Measurements from ENCODE around the gene LNX2. TPM values are rescaled to one million over a fixed set of nuclear protein-coding genes. Genes with fewer than 3 reads are reported as not detected.

Gene LNX2
- polyA plus RNA-seq, 1 experiment, result 4.6 TPM

DNA sequence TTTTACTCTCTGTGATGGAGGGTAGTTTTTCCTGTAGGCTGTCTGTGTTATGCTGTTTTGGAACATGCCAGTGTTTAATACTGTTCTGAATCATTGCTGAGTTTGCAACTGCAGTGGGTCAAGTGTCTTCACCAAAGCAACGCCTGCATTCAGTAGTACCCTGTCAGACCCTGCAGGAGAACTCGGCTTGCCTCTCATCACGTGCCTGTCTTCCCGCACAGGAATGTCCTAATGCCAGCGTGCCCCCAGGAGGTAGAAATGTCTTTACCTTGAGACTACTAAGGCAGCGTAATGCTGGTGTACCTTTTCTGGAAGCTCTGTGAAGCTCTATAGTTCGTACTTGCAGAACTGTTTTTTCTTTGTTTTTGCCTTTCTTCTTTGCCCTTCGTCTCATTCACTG lies 43.6 kb upstream of the LNX2 start:
- no peaks in the 10 kb centered on the region for H3K27me3 ChIP-seq (ENCODE audit: control insufficient read depth, insufficient read depth, low read length)
- ChIA-PET POLR2A (no interaction called here), CTCF (no interaction called here)
- H3K4me3 ChIP-seq (ENCODE audit: low read depth, low read length), result no peak overlapping the region
- DNase-seq (ENCODE audit: low read depth), result no peak
- TF ChIP-seq, protein P1, sequence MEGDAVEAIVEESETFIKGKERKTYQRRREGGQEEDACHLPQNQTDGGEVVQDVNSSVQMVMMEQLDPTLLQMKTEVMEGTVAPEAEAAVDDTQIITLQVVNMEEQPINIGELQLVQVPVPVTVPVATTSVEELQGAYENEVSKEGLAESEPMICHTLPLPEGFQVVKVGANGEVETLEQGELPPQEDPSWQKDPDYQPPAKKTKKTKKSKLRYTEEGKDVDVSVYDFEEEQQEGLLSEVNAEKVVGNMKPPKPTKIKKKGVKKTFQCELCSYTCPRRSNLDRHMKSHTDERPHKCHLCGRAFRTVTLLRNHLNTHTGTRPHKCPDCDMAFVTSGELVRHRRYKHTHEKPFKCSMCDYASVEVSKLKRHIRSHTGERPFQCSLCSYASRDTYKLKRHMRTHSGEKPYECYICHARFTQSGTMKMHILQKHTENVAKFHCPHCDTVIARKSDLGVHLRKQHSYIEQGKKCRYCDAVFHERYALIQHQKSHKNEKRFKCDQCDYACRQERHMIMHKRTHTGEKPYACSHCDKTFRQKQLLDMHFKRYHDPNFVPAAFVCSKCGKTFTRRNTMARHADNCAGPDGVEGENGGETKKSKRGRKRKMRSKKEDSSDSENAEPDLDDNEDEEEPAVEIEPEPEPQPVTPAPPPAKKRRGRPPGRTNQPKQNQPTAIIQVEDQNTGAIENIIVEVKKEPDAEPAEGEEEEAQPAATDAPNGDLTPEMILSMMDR (IDR thresholded peaks at IDR 0.05; ENCODE audit: insufficient read depth, low read depth, low read length), result no peak
- H3K36me3 ChIP-seq (ENCODE audit: control insufficient read depth, insufficient read depth, low read length), result peaks cover 3% of the 10 kb centered on the region

DNA sequence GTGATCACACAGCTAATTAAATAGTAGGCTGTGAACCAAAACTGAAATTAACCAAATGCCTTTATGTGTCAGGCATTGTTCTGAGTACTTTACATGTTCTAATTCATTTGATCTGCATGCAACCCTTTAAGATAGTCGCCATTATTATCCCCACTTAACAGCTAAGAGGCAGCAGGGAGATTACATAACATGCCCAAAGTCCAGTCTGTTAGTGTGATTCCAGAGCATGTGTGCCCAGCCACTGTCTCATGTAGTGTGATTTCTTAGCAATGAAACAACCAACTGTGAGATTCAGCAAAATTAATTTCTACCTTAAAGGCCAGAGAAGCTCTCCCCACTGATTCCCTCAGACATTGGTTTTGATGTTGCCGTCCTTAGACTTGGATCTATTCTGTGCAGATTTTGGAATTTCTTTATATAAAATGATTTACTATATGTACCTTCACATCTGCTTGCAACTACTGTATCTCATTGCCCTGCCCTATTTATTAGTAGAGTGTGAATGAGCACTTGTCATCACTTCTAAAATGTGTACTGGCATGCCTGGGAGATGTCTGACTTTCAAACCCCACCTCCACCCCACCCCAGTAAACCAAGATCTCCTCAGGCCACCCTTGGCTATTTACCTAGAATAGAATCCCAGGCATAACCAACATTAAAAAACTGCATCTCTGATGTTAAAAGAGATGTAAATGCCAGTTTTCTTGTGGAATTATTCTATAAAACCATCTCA lies 42.6 kb upstream of the LNX2 start:
- CTCF ChIA-PET, result interaction anchor here (2.0 kb wide), 1 partner anchor 130 kb away, joined by 4 read pairs; no protein-coding TSS in a partner anchor
- DNase-seq (ENCODE audit: low read depth), result no peak
- Histone ChIP-seq H3K27me3 (ENCODE audit: control insufficient read depth, insufficient read depth, low read length) (no peaks in the 10 kb centered on the region), H3K4me3 (ENCODE audit: low read depth, low read length) (no peak overlapping the region), H3K36me3 (ENCODE audit: control insufficient read depth, insufficient read depth, low read length) (peaks cover 3% of the 10 kb centered on the region)
- TF ChIP-seq, protein P1 (IDR thresholded peaks at IDR 0.05; ENCODE audit: insufficient read depth, low read depth, low read length), result no peak
- POLR2A ChIA-PET, result no interaction called here

DNA sequence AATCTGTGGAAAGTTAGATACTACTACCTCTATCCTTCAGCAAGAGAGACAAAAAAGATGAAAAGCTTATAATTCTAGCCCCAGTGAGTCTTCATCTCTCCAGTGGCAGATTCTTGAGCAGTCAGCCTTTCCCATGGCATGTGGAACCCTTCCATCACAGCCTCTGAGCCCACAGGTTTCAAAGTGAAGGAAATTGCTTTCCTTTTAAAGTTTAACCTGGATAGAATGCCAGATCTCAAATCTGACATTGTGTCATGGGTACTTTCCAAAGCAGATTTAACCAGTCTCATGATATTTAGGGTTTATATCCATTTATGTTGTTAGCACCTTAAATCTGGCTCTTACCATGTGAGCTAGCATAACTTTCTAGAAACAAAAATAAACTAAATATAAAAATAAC lies 40.7 kb upstream of the LNX2 start:
- H3K36me3 ChIP-seq (ENCODE audit: control insufficient read depth, insufficient read depth, low read length), result peaks cover 2% of the 10 kb centered on the region; the same call in 1 of the 2 replicates
- DNase-seq (ENCODE audit: low read depth), result no peak
- CTCF ChIA-PET, result interaction anchor here (1.2 to 2.0 kb wide), 3 partner anchors 17 to 128 kb away, joined by 3 to 4 read pairs (median 3); partner anchors contain the start of gene LNX2
- TF ChIP-seq, protein P1 (IDR thresholded peaks at IDR 0.05; ENCODE audit: insufficient read depth, low read depth, low read length), result no peak
- H3K4me3 ChIP-seq (ENCODE audit: low read depth, low read length), result no peak overlapping the region
- no peaks in the 10 kb centered on the region for H3K27me3 ChIP-seq (ENCODE audit: control insufficient read depth, insufficient read depth, low read length)
- POLR2A ChIA-PET, result no interaction called here

DNA sequence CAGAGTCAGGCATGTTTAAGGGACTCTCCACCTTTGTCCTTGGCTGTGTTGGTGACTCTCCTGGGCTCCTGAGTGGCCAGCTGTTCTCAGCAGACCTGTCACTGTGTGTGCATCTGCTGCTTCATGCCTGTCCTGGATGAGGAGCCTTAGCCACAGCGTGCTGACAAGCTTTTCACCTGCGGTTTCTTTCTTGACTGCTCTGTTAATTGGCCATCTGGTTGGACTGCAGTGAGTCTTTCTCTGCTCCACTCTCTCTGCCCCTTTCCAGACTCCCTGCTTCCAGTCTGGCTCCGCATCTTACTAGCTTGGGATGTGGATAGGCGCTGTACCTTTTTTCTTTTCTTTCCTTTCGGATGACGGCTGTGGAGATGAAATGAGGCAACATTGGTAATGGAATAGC lies 40.2 kb upstream of the LNX2 start:
- CTCF ChIA-PET, result interaction anchor here (1.2 to 1.3 kb wide), 2 partner anchors 16 to 40 kb away, joined by 3 read pairs; partner anchors contain the start of gene LNX2
- Histone ChIP-seq H3K4me3 (ENCODE audit: low read depth, low read length) (no peak overlapping the region), H3K36me3 (ENCODE audit: control insufficient read depth, insufficient read depth, low read length) (peaks cover 2% of the 10 kb centered on the region; the same call in 1 of the 2 replicates), H3K27me3 (ENCODE audit: control insufficient read depth, insufficient read depth, low read length) (no peaks in the 10 kb centered on the region)
- TF ChIP-seq, protein P1 (IDR thresholded peaks at IDR 0.05; ENCODE audit: insufficient read depth, low read depth, low read length), result no peak
- POLR2A ChIA-PET, result no interaction called here
- no peak for DNase-seq (ENCODE audit: low read depth)

DNA sequence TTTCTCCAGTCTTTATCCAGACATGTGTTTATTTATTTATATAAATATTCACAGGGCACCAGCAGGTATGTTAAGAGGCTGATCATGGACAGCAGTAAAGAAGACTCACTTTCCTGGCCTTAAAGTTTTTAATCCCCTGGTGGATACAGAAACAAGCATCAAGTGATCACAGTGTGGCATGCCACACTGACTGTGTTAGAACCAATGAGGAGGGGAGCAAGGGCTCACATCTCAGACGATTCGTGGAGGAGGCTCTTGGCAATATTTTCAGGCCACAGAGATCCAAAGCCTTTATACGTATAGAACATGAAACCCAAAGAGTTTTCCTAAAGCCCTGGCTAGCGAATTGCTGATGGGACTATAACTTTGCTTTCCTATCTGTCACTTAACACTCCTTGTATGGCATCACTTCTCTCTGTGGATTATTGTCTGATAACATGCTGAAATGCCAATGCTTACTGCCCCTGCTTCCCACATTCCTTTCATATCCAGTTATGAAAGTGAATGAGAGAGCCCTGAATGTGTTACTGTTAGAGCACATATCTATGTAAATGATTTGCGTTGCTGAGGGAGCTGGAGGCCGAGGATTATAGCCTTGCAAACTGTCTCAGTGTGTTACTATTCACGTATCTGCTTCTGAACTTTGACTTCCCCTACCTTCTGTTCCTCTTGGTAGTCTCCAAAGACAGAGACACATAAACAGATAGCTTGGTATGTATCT lies 39.0 kb upstream of the LNX2 start:
- no peak overlapping the region for H3K4me3 ChIP-seq (ENCODE audit: low read depth, low read length)
- ChIA-PET POLR2A (interaction anchor here (0.6 kb wide), 1 partner anchor 15 kb away, joined by 3 read pairs; no protein-coding TSS in a partner anchor), CTCF (interaction anchor here (0.8 to 0.9 kb wide), 2 partner anchors 9 to 299 kb away, joined by 3 to 5 read pairs; no protein-coding TSS in a partner anchor)
- no peaks in the 10 kb centered on the region for H3K27me3 ChIP-seq (ENCODE audit: control insufficient read depth, insufficient read depth, low read length)
- H3K36me3 ChIP-seq (ENCODE audit: control insufficient read depth, insufficient read depth, low read length), result peaks cover 2% of the 10 kb centered on the region; the same call in 1 of the 2 replicates
- TF ChIP-seq, protein P1 (IDR thresholded peaks at IDR 0.05; ENCODE audit: insufficient read depth, low read depth, low read length), result no peak
- no peak for DNase-seq (ENCODE audit: low read depth)

All from BJ (cell line).